Lower leg skin (tissue), 3 donors: ENCODE results near the gene PCSK6.

Experiments used
- POLR2A ChIP-seq, 2 donors: fragments of 450-650 bp; IDR thresholded peaks; one replicate each; pipeline ENCODE4 v1.6.1; 2016 to 2017; ENCODE audit warnings: antibody characterized with exemption in 2 of 2, mild to moderate bottlenecking in 1 of 2, moderate library complexity in 1 of 2
- TF ChIP-seq, protein P1 (sequence below), 3 donors: fragments of 450-650 bp; IDR thresholded peaks; one replicate each; pipeline ENCODE4 v1.5.1; 2016; ENCODE audit warnings: antibody characterized with exemption in 3 of 3, mild to moderate bottlenecking in 3 of 3, moderate library complexity in 2 of 3

DNA sequence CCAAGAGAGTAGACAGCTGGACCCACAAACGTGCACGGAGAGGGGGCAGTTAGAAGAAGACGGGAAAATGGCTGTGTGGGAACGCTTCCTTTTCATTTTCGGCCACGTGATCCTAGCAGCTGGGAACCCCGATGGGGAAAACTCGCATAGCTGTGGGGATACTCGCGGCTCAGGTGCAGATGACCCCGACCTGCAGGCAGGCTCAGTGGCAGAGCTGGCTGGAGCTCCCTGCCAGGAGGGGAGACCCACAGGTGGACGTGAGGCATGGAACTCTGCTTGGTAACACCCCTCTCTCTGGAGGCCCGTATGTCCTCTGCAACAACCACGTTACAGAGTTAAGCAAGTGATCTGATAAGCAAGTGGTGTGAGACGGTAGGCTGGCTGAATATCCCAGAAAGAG is 109.9 kb downstream of the PCSK6 start:
- no peak for TF ChIP-seq POLR2A (IDR thresholded peaks at IDR 0.05)
- TF ChIP-seq, protein P1, sequence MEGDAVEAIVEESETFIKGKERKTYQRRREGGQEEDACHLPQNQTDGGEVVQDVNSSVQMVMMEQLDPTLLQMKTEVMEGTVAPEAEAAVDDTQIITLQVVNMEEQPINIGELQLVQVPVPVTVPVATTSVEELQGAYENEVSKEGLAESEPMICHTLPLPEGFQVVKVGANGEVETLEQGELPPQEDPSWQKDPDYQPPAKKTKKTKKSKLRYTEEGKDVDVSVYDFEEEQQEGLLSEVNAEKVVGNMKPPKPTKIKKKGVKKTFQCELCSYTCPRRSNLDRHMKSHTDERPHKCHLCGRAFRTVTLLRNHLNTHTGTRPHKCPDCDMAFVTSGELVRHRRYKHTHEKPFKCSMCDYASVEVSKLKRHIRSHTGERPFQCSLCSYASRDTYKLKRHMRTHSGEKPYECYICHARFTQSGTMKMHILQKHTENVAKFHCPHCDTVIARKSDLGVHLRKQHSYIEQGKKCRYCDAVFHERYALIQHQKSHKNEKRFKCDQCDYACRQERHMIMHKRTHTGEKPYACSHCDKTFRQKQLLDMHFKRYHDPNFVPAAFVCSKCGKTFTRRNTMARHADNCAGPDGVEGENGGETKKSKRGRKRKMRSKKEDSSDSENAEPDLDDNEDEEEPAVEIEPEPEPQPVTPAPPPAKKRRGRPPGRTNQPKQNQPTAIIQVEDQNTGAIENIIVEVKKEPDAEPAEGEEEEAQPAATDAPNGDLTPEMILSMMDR (IDR thresholded peaks at IDR 0.05): no peak
